Measurements from ENCODE around the gene PAK1.

DNA sequence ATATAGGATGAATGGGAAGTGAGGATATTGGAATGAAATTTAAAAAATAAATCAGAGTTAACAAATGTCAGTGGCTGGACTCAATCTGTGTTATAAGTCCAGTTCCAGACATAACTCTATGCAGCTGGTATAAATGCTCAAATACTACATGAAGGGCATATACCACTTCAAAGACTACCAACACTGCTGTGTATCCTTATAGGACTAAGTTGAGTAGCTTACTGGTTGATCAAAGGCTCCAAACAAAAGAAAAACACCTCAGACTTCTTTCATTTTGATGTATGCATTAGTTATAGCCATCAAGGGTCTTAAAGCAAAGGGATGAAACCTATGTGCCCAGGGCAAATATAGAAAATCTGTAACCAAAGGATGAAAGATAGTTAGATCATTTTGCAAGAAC is 86.2 kb downstream of the PAK1 start:
- TF ChIP-seq EZH2 (IDR thresholded peaks at IDR 0.05; ENCODE audit: low read length, unreplicated experiment) (no peak), EZH2phosphoT487 (IDR thresholded peaks at IDR 0.05; ENCODE audit: borderline replicate concordance, low read length) (no peak)
- TF ChIP-seq, protein P1, sequence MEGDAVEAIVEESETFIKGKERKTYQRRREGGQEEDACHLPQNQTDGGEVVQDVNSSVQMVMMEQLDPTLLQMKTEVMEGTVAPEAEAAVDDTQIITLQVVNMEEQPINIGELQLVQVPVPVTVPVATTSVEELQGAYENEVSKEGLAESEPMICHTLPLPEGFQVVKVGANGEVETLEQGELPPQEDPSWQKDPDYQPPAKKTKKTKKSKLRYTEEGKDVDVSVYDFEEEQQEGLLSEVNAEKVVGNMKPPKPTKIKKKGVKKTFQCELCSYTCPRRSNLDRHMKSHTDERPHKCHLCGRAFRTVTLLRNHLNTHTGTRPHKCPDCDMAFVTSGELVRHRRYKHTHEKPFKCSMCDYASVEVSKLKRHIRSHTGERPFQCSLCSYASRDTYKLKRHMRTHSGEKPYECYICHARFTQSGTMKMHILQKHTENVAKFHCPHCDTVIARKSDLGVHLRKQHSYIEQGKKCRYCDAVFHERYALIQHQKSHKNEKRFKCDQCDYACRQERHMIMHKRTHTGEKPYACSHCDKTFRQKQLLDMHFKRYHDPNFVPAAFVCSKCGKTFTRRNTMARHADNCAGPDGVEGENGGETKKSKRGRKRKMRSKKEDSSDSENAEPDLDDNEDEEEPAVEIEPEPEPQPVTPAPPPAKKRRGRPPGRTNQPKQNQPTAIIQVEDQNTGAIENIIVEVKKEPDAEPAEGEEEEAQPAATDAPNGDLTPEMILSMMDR (conservative IDR thresholded peaks at IDR 0.05; ENCODE audit: low read depth, low read length) = no peak
